Tibial nerve (tissue), 3 donors: ENCODE data around the gene NAP1L4.

ENCODE experiments used
- CTCF ChIP-seq, 5 experiments: fragments of 200-600 bp in 3 of 5; fragments of 450-650 bp in 2 of 5; sonication (generic) in 3 of 5; IDR thresholded peaks; one replicate each; pipeline ENCODE4 v1.5.1; 2016 to 2019; ENCODE audit warnings: antibody characterized with exemption in 5 of 5, mild to moderate bottlenecking in 3 of 5, moderate library complexity in 2 of 5
- POLR2A ChIP-seq, 2 donors: fragments of 450-650 bp; IDR thresholded peaks; one replicate each; pipeline ENCODE4 v1.6.1; 2017; ENCODE audit warnings: antibody characterized with exemption in 2 of 2, mild to moderate bottlenecking in 2 of 2, moderate library complexity in 2 of 2

- TF ChIP-seq CTCF (IDR thresholded peaks at IDR 0.05) (peak; percentile 32 to 57 (median 47)), POLR2A (IDR thresholded peaks at IDR 0.05) (no peak)
These were observed 61.3 kb downstream of the NAP1L4 start for GRCh38 chr11:2930704-2931419.
